ENCODE data around the gene TNPO2. TPM values are rescaled to one million over a fixed set of nuclear protein-coding genes. Genes with fewer than 3 reads are reported as not detected.

Gene TNPO2
- total and polyA plus RNA-seq, 2 of the 13 experiments (the other 11 are each of a cell fraction or from before 2014, with no cell fraction given): 31.7 to 61.0 TPM

GRCh38 chr19:12681074-12681987, 42.4 kb downstream of the TNPO2 start, which contains the start of gene DHPS (continued):
- TF ChIP-seq, protein P1, sequence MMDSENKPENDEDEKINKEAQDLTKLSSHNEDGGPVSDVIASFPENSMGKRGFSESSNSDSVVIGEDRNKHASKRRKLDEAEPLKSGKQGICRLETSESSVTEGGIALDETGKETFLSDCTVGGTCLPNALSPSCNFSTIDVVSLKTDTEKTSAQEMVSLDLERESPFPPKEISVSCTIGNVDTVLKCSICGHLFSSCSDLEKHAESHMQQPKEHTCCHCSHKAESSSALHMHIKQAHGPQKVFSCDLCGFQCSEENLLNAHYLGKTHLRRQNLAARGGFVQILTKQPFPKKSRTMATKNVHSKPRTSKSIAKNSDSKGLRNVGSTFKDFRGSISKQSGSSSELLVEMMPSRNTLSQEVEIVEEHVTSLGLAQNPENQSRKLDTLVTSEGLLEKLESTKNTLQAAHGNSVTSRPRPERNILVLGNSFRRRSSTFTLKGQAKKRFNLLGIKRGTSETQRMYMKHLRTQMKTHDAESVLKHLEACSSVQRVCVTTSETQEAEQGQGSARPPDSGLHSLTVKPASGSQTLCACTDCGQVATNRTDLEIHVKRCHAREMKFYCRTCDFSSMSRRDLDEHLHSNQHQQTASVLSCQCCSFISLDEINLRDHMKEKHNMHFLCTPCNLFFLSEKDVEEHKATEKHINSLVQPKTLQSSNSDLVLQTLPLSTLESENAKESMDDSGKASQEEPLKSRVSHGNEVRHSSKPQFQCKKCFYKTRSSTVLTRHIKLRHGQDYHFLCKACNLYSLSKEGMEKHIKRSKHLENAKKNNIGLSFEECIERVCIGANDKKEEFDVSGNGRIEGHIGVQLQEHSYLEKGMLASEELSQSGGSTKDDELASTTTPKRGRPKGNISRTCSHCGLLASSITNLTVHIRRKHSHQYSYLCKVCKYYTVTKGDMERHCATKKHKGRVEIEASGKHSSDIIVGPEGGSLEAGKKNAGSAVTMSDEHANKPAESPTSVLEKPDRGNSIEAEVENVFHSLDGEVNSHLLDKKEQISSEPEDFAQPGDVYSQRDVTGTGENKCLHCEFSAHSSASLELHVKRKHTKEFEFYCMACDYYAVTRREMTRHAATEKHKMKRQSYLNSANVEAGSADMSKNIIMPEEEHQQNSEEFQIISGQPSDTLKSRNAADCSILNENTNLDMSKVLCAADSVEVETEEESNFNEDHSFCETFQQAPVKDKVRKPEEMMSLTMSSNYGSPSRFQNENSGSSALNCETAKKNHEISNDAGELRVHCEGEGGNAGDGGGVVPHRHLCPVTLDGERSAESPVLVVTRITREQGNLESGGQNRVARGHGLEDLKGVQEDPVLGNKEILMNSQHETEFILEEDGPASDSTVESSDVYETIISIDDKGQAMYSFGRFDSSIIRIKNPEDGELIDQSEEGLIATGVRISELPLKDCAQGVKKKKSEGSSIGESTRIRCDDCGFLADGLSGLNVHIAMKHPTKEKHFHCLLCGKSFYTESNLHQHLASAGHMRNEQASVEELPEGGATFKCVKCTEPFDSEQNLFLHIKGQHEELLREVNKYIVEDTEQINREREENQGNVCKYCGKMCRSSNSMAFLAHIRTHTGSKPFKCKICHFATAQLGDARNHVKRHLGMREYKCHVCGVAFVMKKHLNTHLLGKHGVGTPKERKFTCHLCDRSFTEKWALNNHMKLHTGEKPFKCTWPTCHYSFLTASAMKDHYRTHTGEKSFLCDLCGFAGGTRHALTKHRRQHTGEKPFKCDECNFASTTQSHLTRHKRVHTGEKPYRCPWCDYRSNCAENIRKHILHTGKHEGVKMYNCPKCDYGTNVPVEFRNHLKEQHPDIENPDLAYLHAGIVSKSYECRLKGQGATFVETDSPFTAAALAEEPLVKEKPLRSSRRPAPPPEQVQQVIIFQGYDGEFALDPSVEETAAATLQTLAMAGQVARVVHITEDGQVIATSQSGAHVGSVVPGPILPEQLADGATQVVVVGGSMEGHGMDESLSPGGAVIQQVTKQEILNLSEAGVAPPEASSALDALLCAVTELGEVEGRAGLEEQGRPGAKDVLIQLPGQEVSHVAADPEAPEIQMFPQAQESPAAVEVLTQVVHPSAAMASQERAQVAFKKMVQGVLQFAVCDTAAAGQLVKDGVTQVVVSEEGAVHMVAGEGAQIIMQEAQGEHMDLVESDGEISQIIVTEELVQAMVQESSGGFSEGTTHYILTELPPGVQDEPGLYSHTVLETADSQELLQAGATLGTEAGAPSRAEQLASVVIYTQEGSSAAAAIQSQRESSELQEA (CRISPR knock-in tag; IDR thresholded peaks at IDR 0.05; ENCODE audit: not compliant biosample characterization): no peak
- peak; percentile 66; the same call in 1 of the 2 replicates for TF ChIP-seq ZMYM4 (CRISPR knock-in tag; IDR thresholded peaks at IDR 0.05)
- TF ChIP-seq MTA1 (CRISPR knock-in tag; IDR thresholded peaks at IDR 0.05; ENCODE audit: borderline replicate concordance): no peak; the same call in 1 of the 2 replicates
- TF ChIP-seq ZNF792 (CRISPR knock-in tag; IDR thresholded peaks at IDR 0.05): peak; percentile 67; the same call in 1 of the 2 replicates
- TF ChIP-seq HOXA7 (CRISPR knock-in tag; IDR thresholded peaks at IDR 0.05): no peak
- no peak; the same call in 1 of the 2 replicates for TF ChIP-seq MNT (IDR thresholded peaks at IDR 0.05)
- TF ChIP-seq ZNF441 (CRISPR knock-in tag; IDR thresholded peaks at IDR 0.05; ENCODE audit: borderline replicate concordance): no peak
- peak; percentile 87 for TF ChIP-seq PHF8 (CRISPR knock-in tag; IDR thresholded peaks at IDR 0.05)
- TF ChIP-seq KLF6 (CRISPR knock-in tag; IDR thresholded peaks at IDR 0.05): peak; percentile 46; the same call in 1 of the 2 replicates
- no peak for TF ChIP-seq LRRFIP1 (CRISPR knock-in tag; conservative IDR thresholded peaks at IDR 0.05)
- peak; percentile 93; the same call in 1 of the 2 replicates for TF ChIP-seq ZNF350 (CRISPR knock-in tag; IDR thresholded peaks at IDR 0.05; ENCODE audit: borderline replicate concordance, low read depth)
- TF ChIP-seq BRCA1 (CRISPR knock-in tag; IDR thresholded peaks at IDR 0.05): no peak
- TF ChIP-seq POLR2AphosphoS5 (IDR thresholded peaks at IDR 0.05; ENCODE audit: low read depth, low read length): peak; percentile 80
- no peak for TF ChIP-seq CCDC6 (CRISPR knock-in tag; IDR thresholded peaks at IDR 0.05)
- TF ChIP-seq DR1 (CRISPR knock-in tag; IDR thresholded peaks at IDR 0.05): peak; percentile 88
- TF ChIP-seq HIVEP1 (CRISPR knock-in tag; IDR thresholded peaks at IDR 0.05): peak; percentile 33; the same call in 1 of the 2 replicates
- TF ChIP-seq ZBTB38 (CRISPR knock-in tag; IDR thresholded peaks at IDR 0.05): peak; percentile 30; the same call in 1 of the 2 replicates
